GM21576 (cell line): Measurements from ENCODE around the gene SBK1.
"Not testable (repeated sequence)": the region's sequence is repeated elsewhere in the genome, so short reads cannot be mapped to it uniquely, and the experiment has no call there.

Experiments used
- ATAC-seq: cut with Tn5 transposase; IDR thresholded peaks from one replicate; pipeline ENCODE4 v1.9.1; 2021; ENCODE audit warnings: mild to moderate bottlenecking, moderate library complexity; ENCODE audit not compliant: unreplicated experiment

The SBK1 gene

DNA sequence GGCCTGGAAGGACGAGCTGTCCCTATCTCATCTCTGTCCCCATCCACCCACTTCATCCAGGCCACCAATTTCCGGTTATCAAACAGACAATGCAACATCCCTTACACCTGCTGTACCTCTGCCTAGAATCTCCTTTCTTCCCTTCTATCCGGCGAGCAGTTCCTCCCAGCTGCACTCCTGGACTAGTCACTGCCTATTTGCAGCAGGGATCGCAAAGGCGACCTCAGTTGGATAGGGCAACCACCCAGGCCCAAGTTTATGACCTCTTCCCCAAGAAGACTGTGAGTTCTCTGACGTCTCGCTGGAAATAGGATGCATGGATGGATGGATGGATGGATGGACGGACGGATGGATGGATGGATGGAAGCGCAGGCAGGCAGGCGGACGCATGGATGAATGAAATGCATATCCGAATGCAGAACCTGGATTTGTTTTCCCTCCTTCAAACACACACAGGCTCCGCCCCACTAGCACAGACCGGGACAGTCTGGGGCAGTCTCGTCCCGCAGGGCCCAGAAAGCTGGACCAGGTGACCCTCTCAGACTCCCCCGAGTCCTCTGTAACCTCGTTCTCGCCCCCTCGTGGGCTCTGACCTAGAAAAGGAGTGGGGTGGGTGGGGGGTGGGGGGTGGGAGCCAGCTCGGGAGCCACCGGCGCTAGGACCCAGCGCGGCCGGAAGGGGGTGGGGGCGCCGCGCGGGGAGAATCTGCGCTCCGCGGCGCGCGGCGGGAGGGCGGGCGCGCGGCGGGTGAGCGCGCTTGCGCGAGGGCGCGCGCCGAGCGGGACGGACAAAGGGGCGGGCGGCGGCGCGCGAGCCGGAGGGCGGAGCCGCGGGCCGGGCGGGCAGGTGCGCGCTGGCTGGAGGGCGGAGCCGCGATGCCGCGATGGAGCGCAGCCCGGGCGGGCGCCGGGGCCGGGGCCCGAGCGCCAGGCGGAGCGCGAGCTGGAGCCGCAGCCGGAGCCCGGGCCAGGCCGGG is at the start of gene SBK1:
Gene SBK1, plus strand, starts transcription at position 875 of the 976 bp plus-strand sequence. CDS start 24,867 bp downstream, outside the sequence.
- ATAC-seq: peak; percentile 74

- not testable (repeated sequence) for ATAC-seq
These were observed 42.8 kb upstream of the SBK1 start for GRCh38 chr16:28249483-28249882.

DNA sequence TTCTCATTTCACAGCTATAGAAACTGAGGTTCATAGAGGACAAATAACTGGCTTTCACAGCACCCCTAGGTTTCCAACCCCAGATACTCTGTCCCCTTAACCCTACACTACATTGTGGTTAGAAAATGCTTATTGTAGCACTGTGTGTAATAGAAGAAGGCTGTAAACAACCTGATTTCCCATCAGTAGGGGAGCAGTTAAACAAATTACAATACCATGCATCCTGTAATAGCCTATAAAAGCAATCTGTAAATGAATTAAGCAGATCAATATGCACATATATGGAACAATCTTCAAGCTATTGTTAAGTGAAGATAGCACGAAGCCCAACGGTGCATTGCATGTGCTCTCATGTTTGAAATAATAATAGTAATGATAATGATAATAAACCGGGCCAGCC is 41.3 kb upstream of the SBK1 start:
- no peak for ATAC-seq

GRCh38 chr16:28254158-28254557 is 38.2 kb upstream of the SBK1 start:
- no peak for ATAC-seq

- ATAC-seq: no peak
These were observed 36.5 kb upstream of the SBK1 start for GRCh38 chr16:28255838-28256237.

- ATAC-seq: no peak
These were observed 35.1 kb upstream of the SBK1 start for GRCh38 chr16:28257256-28257655.

DNA sequence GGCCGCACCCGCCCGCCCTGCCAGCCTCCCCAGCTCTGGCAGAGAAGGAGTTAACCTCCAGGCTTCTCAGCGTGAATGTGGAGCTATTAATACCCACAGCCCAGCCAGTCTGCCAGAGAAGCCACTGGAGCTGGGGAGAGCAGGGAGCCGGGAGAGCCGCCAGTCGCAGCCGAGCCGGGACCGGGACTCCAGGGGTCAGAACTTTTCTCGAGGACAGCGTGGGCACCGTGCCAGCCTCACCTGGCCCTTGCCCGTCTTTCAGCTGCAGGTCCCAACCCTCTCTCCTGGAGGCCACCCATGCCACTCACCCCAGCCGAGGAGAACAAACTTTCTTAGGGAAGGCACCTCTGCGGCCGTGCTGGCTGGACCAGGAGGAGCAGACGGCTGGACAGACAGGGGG is 33.8 kb upstream of the SBK1 start:
- ATAC-seq: no peak

DNA sequence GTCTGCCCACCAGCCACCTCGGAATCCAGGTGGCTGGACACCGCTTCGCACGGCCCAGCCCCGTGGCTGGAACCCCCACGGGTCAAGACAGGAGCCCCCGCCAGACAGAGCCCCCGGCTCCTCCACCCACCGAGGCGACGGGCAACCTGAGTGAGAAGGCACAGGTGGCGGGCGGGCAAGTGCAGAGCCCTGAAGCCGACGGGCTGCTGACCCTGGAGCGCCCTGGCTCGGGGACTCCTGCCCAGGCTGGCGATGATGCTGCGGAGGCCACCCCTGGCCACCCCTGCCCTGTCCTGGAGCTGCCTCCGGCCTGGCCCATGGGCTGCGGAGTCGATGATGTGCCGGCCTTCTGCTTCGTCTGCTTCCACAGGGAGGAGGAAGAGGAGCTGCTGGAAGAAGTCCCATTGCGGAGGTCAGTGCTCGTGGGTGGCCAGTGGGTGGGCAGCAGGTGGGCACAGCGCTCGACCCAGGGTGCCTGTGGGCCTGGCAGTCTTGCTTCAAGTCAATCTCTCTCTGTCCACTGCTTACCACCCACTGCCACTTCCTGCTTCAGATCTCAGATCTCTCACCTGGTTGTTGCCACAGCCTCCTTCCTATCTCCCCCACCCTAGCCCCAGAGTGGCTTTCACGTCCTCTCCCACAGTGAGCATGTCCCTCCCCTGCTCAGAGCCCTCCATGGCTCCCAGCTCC is 33.1 kb upstream of the SBK1 start:
- no peak for ATAC-seq

DNA sequence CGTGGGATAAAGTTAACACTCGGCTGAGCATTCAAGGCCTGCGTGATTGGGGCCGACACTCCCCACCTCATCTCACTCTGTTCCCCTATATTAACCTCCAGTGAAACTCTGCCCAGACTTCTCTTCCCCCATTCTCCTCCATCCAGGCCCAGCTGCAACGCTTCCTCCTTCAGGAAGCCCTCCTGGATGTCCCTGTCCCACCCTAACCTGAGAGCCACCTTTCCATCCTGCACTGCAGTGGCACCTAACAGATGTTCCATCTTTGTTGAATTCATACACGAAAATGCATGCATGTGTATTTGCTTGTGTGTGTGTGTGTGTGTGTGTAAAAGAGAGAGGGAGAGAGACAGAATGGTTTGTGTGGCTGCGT is 32.6 kb upstream of the SBK1 start:
- no peak for ATAC-seq

GRCh38 chr16:28260193-28260592 is 32.1 kb upstream of the SBK1 start:
- ATAC-seq: no peak

DNA sequence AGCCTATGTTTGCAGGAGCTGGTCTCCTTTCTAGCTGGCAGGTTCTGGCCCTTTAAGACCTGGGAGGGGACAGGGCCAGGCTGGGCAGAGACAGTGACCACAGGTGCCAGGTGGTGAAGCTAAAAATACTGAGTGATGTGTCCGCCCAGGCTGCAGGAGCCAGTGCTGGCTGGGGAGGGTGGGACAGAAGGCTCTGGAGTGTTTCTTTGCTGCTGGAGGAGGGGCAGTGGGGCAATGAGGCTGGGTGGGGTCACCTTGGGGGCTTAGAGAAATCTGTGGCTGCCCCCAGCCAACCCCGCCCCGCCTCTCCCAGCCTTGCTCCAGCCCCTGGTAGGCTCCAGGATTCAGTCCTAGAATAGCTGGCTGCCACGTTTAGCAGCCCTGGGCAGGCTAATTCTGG is 30.4 kb upstream of the SBK1 start:
- ATAC-seq: no peak

DNA sequence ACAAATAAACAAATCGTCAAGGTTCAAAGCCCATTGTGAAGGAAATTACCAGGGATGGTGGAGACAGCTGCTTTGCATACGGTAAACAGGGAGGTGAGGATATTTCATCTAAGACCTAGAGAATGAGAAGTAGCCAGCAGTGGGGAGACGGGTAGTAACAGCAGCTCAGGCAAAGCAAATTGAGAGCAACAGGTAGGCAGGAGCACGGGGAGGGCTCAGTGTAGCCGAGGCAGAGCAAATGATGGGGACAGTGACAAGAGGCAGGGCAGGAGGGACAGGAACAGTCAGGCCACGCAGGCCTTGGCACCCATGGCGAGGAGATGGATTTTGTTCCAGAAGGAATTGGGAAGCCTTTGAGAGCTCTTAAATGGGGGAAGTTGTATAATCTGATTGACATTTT is 29.0 kb upstream of the SBK1 start:
- ATAC-seq: no peak

- ATAC-seq: no peak
These were observed 27.7 kb upstream of the SBK1 start for GRCh38 chr16:28264656-28265055.

- no peak for ATAC-seq
These were observed 26.5 kb upstream of the SBK1 start for GRCh38 chr16:28265822-28266221.

DNA sequence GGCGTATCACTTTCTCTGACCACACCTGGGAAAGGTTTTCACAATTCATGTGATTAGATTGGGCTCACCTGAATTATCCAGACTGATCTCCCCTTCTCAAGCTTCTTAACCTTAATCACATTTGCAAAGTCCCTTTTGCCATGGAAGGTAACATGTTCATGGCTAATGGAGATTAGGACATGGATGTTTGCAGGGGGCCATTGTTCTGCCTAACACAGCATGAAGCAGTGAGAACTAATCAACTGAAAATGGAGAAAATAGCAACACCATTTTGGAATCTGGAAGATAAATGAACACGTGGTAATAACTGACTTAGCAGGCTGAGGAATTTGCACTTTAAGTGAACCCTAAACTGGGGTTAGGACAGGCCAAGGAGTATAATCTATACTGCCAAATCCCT is 25.0 kb upstream of the SBK1 start:
- no peak for ATAC-seq

DNA sequence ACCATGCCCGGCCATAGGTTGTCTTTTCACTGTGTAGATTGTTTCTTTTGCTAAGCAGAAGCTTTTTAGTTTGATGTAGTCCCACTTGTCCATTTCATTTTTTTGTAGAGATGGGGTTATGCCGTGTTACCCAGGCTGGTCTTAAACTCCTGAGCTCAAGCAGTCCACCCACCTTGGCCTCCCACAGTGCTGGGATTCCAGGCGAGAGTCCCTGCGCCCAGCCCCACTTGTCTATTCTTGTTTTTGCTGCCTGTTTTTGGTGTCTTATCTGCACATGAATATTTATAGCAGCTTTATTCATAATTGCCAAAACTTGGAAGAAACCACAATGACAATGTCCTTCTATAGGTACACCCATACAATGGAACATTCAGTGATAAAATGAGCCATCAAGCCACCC is 18.8 kb upstream of the SBK1 start:
- ATAC-seq: no peak

- ATAC-seq: no peak
These were observed 17.6 kb upstream of the SBK1 start for GRCh38 chr16:28274676-28275075.

DNA sequence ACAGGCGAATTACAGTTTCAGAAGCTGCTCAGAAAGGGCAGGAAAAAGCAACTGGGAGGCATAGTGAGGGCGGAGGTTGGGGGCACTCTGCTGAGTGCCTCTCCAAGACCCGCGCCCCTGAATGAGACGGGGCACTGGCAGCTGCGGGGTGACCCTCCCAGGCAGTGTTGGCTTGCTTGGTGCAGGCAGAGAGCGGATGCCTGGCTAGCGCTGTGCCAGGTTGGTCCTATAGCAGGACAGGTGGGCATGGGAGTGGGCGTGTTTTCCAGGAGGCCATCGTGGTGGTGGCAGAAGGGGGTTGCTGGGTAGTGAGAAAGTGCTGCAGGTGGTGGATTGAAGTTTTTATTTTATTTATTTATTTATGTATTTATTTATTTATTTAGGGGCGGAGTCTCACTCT is 16.0 kb upstream of the SBK1 start:
- ATAC-seq: no peak

GRCh38 chr16:28277537-28278388 is 14.6 kb upstream of the SBK1 start:
- ATAC-seq: no peak

- no peak for ATAC-seq
These were observed 13.3 kb upstream of the SBK1 start for GRCh38 chr16:28279006-28279405.
